HG03575 (cell line): ENCODE measurements around the gene C1QL4.
"Not testable (repeated sequence)": the region's sequence is repeated elsewhere in the genome, so short reads cannot be mapped to it uniquely, and the experiment has no call there.

ENCODE experiments used
- ATAC-seq: cut with Tn5 transposase; IDR thresholded peaks from one replicate; pipeline ENCODE4 v1.9.1; 2021; ENCODE audit not compliant: unreplicated experiment, insufficient number of reproducible peaks, low FRiP score; ENCODE audit errors: extremely low read depth

The C1QL4 gene

GRCh38 chr12:49317118-49317517, 19.9 kb downstream of the C1QL4 start:
- ATAC-seq = not testable (repeated sequence)

GRCh38 chr12:49314811-49315210, 22.2 kb downstream of the C1QL4 start:
- no peak for ATAC-seq

GRCh38 chr12:49310451-49311000, 26.5 kb downstream of the C1QL4 start:
- not testable (repeated sequence) for ATAC-seq

- ATAC-seq = no peak
Measured at GRCh38 chr12:49309386-49309785, 27.6 kb downstream of the C1QL4 start.

- no peak for ATAC-seq
Measured at GRCh38 chr12:49305762-49306510, 31.1 kb downstream of the C1QL4 start.

GRCh38 chr12:49304161-49304560, 32.8 kb downstream of the C1QL4 start:
- no peak for ATAC-seq

GRCh38 chr12:49301760-49302159, 35.2 kb downstream of the C1QL4 start:
- ATAC-seq = no peak

GRCh38 chr12:49298160-49298559, 38.8 kb downstream of the C1QL4 start:
- no peak for ATAC-seq

GRCh38 chr12:49297695-49298060, 39.3 kb downstream of the C1QL4 start:
- no peak for ATAC-seq

- no peak for ATAC-seq
Measured at GRCh38 chr12:49296836-49297694, 39.9 kb downstream of the C1QL4 start.

GRCh38 chr12:49296034-49296835, 40.8 kb downstream of the C1QL4 start:
- no peak for ATAC-seq

GRCh38 chr12:49295082-49295936, 41.7 kb downstream of the C1QL4 start, which contains the start of gene PRPH:
Gene PRPH (plus strand): TSS chr12:49295147. CDS start chr12:49295201, 54 bp downstream.
- ATAC-seq = no peak

- no peak for ATAC-seq
Measured at GRCh38 chr12:49294804-49295081, 42.2 kb downstream of the C1QL4 start.

GRCh38 chr12:49294086-49294803, 42.7 kb downstream of the C1QL4 start:
- ATAC-seq = no peak

GRCh38 chr12:49293056-49293956, 43.7 kb downstream of the C1QL4 start:
- no peak for ATAC-seq

- no peak for ATAC-seq
Measured at GRCh38 chr12:49292729-49293055, 44.3 kb downstream of the C1QL4 start.

GRCh38 chr12:49288922-49289555, 47.9 kb downstream of the C1QL4 start:
- no peak for ATAC-seq
